MM.1S (cell line): ENCODE data around the gene GMPS.

Source experiments
- DNase-seq: peaks from one replicate; pipeline ENCODE4 v3.0.0-alpha.2; 2015
- H2AFZ ChIP-seq: fragments of 300-600 bp; sonication (generic); 2 replicates; pipeline ENCODE4 v1.6.0; 2016; ENCODE audit warnings: antibody characterized with exemption, low read length
- H3F3A ChIP-seq: fragments of 300-600 bp; sonication (generic); 2 replicates; pipeline ENCODE4 v1.6.1; 2016; ENCODE audit warnings: mild to moderate bottlenecking, antibody characterized with exemption, low read length, moderate library complexity, mixed read lengths; ENCODE audit not compliant: insufficient read depth
- H3K27ac ChIP-seq: fragments of 300-600 bp; sonication (generic); 2 replicates; pipeline ENCODE4 v1.5.1; 2016; ENCODE audit warnings: mild to moderate bottlenecking, low read length
- H3K27me3 ChIP-seq: fragments of 300-600 bp; sonication (generic); replicated peaks from 2 replicates; pipeline ENCODE4 v1.6.0; 2016; ENCODE audit warnings: low read length; ENCODE audit not compliant: insufficient read depth
- H3K36me3 ChIP-seq: fragments of 300-600 bp; sonication (generic); replicated peaks from 2 replicates; pipeline ENCODE4 v1.6.1; 2016; ENCODE audit warnings: mild to moderate bottlenecking, low read length, mixed read lengths; ENCODE audit not compliant: insufficient read depth
- H3K4me1 ChIP-seq: fragments of 300-600 bp; sonication (generic); 2 replicates; pipeline ENCODE4 v1.6.1; 2016; ENCODE audit warnings: low read length, mixed read lengths
- H3K4me2 ChIP-seq: fragments of 300-600 bp; sonication (generic); 2 replicates; pipeline ENCODE4 v1.6.0; 2016; ENCODE audit warnings: low read depth, low read length
- H3K4me3 ChIP-seq: fragments of 300-600 bp; sonication (generic); 2 replicates; pipeline ENCODE4 v1.5.1; 2016; ENCODE audit warnings: low read length, mixed read lengths
- H3K79me2 ChIP-seq: fragments of 300-600 bp; sonication (generic); 2 replicates; pipeline ENCODE4 v1.6.1; 2016; ENCODE audit warnings: mixed run types, low read length, mixed read lengths
- H3K9ac ChIP-seq: fragments of 300-600 bp; sonication (generic); 2 replicates; pipeline ENCODE4 v1.6.1; 2016; ENCODE audit warnings: low read length, mixed read lengths
- H3K9me2 ChIP-seq: fragments of 300-600 bp; sonication (generic); replicated peaks from 2 replicates; pipeline ENCODE4 v1.6.1; 2016; ENCODE audit warnings: mild to moderate bottlenecking, low read length, mixed read lengths; ENCODE audit not compliant: insufficient read depth
- H3K9me3 ChIP-seq: fragments of 300-600 bp; sonication (generic); replicated peaks from 2 replicates; pipeline ENCODE4 v1.6.1; 2016; ENCODE audit warnings: mild to moderate bottlenecking, low read length, mixed read lengths; ENCODE audit not compliant: insufficient read depth
- H4K20me1 ChIP-seq: fragments of 300-600 bp; sonication (generic); 2 replicates; pipeline ENCODE4 v1.6.1; 2016; ENCODE audit warnings: mild to moderate bottlenecking, low read length, moderate library complexity, mixed read lengths; ENCODE audit not compliant: insufficient read depth
- EZH2 ChIP-seq: fragments of 300-600 bp; sonication (generic); optimal IDR thresholded peaks from 2 replicates; pipeline ENCODE3; 2017; ENCODE audit warnings: low read depth, mild to moderate bottlenecking, antibody characterized with exemption, low read length, mixed read lengths
- EZH2phosphoT487 ChIP-seq: fragments of 300-600 bp; sonication (generic); IDR thresholded peaks from 2 replicates; pipeline ENCODE4 v1.6.1; 2018; ENCODE audit warnings: antibody characterized with exemption, low read length
- TF ChIP-seq, protein P1 (sequence below): fragments of 300-600 bp; sonication (generic); IDR thresholded peaks from 2 replicates; pipeline ENCODE4 v1.5.1; 2016; ENCODE audit warnings: antibody characterized with exemption, low read length, mixed read lengths

The GMPS gene

DNA sequence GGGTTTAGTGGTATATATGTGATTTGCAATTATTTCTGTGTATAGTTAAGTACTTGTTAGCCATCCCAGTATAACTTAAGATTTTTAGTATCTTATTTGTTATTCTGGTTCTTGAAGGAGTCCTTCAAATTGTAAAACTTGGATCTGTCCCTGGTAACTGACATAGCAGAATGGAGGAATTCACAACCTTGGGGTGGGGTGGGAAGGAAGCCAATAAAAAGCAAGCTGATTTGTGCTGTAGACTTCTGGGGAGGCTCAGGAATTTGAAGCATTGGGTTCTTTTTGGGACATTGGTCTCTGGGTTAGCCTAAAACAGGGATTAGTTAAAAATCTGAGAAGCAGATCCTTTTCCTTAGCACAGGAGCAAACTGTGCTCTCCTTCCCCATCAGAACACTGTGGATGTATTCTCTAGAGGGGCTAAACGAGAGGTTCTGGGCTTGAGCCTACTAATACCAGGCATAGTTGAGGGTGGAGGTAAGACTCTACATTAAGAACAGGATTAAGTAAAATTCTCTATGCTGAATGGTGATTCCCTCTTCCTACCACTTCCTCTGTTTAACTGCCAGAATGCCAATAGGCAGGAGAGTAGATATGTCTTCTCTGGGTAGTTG is 42.2 kb downstream of the GMPS start:
- H3K9me3 ChIP-seq, result no peaks in the 10 kb centered on the region
- no peak overlapping the region for H3K9ac ChIP-seq
- no peaks in the 10 kb centered on the region for H3F3A ChIP-seq
- no peak overlapping the region for H2AFZ ChIP-seq
- H3K27me3 ChIP-seq, result no peaks in the 10 kb centered on the region
- H3K79me2 ChIP-seq, result no peaks in the 10 kb centered on the region
- DNase-seq, result no peak
- H4K20me1 ChIP-seq, result no peaks in the 10 kb centered on the region
- no peaks in the 10 kb centered on the region for H3K4me1 ChIP-seq
- no peak overlapping the region for H3K4me3 ChIP-seq
- no peaks in the 10 kb centered on the region for H3K9me2 ChIP-seq
- H3K4me2 ChIP-seq, result no peak overlapping the region
- TF ChIP-seq EZH2 (no peak), EZH2phosphoT487 (no peak)
- TF ChIP-seq, protein P1, sequence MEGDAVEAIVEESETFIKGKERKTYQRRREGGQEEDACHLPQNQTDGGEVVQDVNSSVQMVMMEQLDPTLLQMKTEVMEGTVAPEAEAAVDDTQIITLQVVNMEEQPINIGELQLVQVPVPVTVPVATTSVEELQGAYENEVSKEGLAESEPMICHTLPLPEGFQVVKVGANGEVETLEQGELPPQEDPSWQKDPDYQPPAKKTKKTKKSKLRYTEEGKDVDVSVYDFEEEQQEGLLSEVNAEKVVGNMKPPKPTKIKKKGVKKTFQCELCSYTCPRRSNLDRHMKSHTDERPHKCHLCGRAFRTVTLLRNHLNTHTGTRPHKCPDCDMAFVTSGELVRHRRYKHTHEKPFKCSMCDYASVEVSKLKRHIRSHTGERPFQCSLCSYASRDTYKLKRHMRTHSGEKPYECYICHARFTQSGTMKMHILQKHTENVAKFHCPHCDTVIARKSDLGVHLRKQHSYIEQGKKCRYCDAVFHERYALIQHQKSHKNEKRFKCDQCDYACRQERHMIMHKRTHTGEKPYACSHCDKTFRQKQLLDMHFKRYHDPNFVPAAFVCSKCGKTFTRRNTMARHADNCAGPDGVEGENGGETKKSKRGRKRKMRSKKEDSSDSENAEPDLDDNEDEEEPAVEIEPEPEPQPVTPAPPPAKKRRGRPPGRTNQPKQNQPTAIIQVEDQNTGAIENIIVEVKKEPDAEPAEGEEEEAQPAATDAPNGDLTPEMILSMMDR, result no peak
- peaks cover under 1% of the 10 kb centered on the region for H3K36me3 ChIP-seq
- no peak overlapping the region for H3K27ac ChIP-seq

DNA sequence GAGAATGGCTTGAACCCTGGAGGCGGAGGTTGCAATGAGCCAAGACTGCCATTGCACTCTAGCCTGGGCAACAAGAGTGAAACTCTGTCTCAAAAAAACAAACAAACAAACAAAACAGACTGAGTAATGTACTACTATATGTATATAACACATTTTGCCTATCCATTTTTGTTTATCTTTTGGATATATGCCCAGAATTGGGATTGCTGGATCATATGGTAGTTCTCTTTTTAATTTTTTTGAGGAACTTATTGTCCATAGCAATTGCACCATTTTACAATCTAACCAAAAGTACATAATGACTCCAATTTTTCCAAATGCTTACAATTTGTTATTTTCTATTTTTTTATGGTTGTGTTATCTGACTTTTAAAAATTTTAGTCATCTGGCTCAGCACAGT is 47.3 kb downstream of the GMPS start:
- DNase-seq, result no peak
- H3K4me1 ChIP-seq, result no peaks in the 10 kb centered on the region
- no peaks in the 10 kb centered on the region for H3K9me2 ChIP-seq
- H4K20me1 ChIP-seq, result no peaks in the 10 kb centered on the region
- H3F3A ChIP-seq, result no peaks in the 10 kb centered on the region
- no peaks in the 10 kb centered on the region for H3K79me2 ChIP-seq
- TF ChIP-seq EZH2 (no peak), EZH2phosphoT487 (no peak)
- TF ChIP-seq, protein P1, result no peak
- H3K4me2 ChIP-seq, result no peak overlapping the region
- no peak overlapping the region for H3K27ac ChIP-seq
- H3K9me3 ChIP-seq, result no peaks in the 10 kb centered on the region
- H3K4me3 ChIP-seq, result no peak overlapping the region
- no peak overlapping the region for H3K9ac ChIP-seq
- H3K36me3 ChIP-seq, result peaks cover 7% of the 10 kb centered on the region
- H3K27me3 ChIP-seq, result no peaks in the 10 kb centered on the region
- no peak overlapping the region for H2AFZ ChIP-seq

DNA sequence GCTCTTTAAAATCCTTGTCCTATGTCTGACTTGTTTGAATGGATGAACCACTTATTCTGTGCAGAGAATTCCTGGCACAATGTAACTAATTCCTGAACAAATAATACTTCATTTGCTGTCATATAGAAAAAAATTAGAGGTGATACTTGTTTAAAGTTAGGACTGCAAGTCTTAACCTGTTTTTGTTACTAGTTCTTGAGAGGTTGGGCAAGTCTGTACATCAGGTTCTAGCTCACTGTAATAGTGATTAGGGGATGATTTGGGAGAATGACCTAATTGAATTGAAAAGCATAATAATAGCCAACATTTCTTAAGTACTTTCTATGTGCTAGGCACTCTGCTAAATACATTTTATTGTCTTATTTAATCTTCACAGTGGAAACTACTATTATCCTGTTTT is 49.3 kb downstream of the GMPS start:
- no peak overlapping the region for H3K27ac ChIP-seq
- no peak overlapping the region for H3K4me3 ChIP-seq
- TF ChIP-seq EZH2 (no peak), EZH2phosphoT487 (no peak)
- TF ChIP-seq, protein P1, result no peak
- no peak overlapping the region for H3K9ac ChIP-seq
- DNase-seq, result no peak
- peaks cover 11% of the 10 kb centered on the region for H3K36me3 ChIP-seq
- H3K4me2 ChIP-seq, result no peak overlapping the region
- no peaks in the 10 kb centered on the region for H4K20me1 ChIP-seq
- no peaks in the 10 kb centered on the region for H3K4me1 ChIP-seq
- H3K79me2 ChIP-seq, result no peaks in the 10 kb centered on the region
- no peaks in the 10 kb centered on the region for H3K9me3 ChIP-seq
- no peaks in the 10 kb centered on the region for H3K9me2 ChIP-seq
- H3K27me3 ChIP-seq, result no peaks in the 10 kb centered on the region
- H3F3A ChIP-seq, result no peaks in the 10 kb centered on the region
- H2AFZ ChIP-seq, result no peak overlapping the region
